ENCODE measurements around the gene MGMT.

DNA sequence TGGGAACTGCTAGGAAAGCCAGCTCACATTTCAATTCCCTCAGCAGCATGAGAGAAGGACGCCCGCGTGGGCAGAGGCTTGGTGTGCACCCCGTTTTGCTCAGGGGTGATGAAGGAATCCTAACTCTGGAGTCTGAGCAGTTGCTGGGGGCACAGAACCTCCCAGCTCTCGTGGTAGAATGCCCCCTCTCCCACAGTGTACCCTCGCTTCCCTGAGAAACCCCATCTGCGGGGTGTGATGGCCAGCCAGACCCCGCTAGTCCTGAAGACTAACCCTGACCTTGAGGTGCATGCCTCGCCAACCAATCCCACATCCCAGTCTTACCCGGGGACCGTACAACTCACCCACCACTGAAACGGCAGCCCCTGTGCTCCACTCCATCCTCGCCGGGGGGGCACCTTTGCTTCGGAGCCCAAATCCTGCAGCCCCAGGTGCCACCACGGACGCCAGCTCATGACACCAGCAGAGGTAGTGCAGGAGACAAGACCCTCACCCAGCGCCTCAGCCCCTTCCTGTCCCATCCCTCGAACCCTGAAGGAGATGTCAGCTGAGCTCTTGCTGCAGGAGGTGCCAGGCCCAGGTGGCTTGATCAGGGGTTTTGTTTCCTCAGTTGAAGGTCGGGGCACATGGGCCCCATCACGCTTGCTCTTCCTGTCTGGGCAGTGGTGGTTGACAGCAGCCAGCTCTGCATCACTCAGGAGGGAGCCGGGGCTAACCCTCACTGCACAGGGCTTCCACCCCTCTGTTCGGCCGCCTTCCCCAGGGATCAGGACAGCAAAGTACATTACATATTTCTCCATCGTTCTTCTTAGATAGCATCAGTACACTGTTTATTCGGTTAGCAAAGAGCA, 236.5 kb downstream of the MGMT start:
- TF ChIP-seq, protein P1, sequence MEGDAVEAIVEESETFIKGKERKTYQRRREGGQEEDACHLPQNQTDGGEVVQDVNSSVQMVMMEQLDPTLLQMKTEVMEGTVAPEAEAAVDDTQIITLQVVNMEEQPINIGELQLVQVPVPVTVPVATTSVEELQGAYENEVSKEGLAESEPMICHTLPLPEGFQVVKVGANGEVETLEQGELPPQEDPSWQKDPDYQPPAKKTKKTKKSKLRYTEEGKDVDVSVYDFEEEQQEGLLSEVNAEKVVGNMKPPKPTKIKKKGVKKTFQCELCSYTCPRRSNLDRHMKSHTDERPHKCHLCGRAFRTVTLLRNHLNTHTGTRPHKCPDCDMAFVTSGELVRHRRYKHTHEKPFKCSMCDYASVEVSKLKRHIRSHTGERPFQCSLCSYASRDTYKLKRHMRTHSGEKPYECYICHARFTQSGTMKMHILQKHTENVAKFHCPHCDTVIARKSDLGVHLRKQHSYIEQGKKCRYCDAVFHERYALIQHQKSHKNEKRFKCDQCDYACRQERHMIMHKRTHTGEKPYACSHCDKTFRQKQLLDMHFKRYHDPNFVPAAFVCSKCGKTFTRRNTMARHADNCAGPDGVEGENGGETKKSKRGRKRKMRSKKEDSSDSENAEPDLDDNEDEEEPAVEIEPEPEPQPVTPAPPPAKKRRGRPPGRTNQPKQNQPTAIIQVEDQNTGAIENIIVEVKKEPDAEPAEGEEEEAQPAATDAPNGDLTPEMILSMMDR (IDR thresholded peaks at IDR 0.05), result no peak
- TF ChIP-seq RFX5 (IDR thresholded peaks at IDR 0.05; ENCODE audit: low read length), result no peak

Data from SK-N-SH (cell line).